Subcutaneous adipose tissue (tissue), 4 donors: Measurements from ENCODE around the gene IQCC. TPM values are rescaled to one million over a fixed set of nuclear protein-coding genes. Genes with fewer than 3 reads are reported as not detected.

ENCODE experiments used
- CTCF ChIP-seq: fragments of 450-650 bp; IDR thresholded peaks from one replicate; pipeline ENCODE4 v1.5.1; 2016; ENCODE audit warnings: low read depth, mild to moderate bottlenecking, control low read depth, antibody characterized with exemption, moderate library complexity
- total RNA-seq, 4 donors: library from RNA; depleted of rRNA; stranded (reverse); fragments of >200 nt; gene quantifications; one replicate each; pipeline ENCODE4 v1.1.0, GENCODE V29; 2016

The IQCC gene
- total RNA-seq, 4 donors from 2014 or later, result 0.85 to 1.5 (median 1.1) TPM; not detected in 1

- TF ChIP-seq CTCF, result no peak
These were observed 25.9 kb upstream of the IQCC start, which contains the start of gene TXLNA for GRCh38 chr1:32179443-32180185. TXLNA (plus strand) TSS chr1:32179675; CDS start chr1:32180346, 671 bp downstream.

GRCh38 chr1:32180186-32181060, 25.0 kb upstream of the IQCC start:
- no peak for TF ChIP-seq CTCF

- TF ChIP-seq CTCF, result no peak
These were observed 24.4 kb upstream of the IQCC start for GRCh38 chr1:32181065-32181464.

GRCh38 chr1:32181563-32181962, 23.9 kb upstream of the IQCC start:
- TF ChIP-seq CTCF, result no peak

GRCh38 chr1:32182060-32182459, 23.4 kb upstream of the IQCC start:
- TF ChIP-seq CTCF, result no peak

GRCh38 chr1:32184650-32185049, 20.8 kb upstream of the IQCC start:
- no peak for TF ChIP-seq CTCF

GRCh38 chr1:32186077-32186476, 19.4 kb upstream of the IQCC start:
- no peak for TF ChIP-seq CTCF
